22Rv1 (cell line): ENCODE data around the gene HTR3B.

ENCODE experiments used
- ZFX ChIP-seq: fragments of 450-650 bp; IDR thresholded peaks from 2 replicates; pipeline ENCODE4 v1.6.1; 2017; ENCODE audit warnings: antibody characterized with exemption, borderline replicate concordance
- TF ChIP-seq, protein P1 (sequence below): fragments of 450-650 bp; IDR thresholded peaks from 2 replicates; pipeline ENCODE4 v1.5.1; 2017; ENCODE audit warnings: mild to moderate bottlenecking

GRCh38 chr11:113992459-113993110 is 88.0 kb downstream of the HTR3B start:
- TF ChIP-seq, protein P1, sequence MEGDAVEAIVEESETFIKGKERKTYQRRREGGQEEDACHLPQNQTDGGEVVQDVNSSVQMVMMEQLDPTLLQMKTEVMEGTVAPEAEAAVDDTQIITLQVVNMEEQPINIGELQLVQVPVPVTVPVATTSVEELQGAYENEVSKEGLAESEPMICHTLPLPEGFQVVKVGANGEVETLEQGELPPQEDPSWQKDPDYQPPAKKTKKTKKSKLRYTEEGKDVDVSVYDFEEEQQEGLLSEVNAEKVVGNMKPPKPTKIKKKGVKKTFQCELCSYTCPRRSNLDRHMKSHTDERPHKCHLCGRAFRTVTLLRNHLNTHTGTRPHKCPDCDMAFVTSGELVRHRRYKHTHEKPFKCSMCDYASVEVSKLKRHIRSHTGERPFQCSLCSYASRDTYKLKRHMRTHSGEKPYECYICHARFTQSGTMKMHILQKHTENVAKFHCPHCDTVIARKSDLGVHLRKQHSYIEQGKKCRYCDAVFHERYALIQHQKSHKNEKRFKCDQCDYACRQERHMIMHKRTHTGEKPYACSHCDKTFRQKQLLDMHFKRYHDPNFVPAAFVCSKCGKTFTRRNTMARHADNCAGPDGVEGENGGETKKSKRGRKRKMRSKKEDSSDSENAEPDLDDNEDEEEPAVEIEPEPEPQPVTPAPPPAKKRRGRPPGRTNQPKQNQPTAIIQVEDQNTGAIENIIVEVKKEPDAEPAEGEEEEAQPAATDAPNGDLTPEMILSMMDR, result no peak
- no peak for TF ChIP-seq ZFX
